ACC112 (cell line): ENCODE data around the gene MTRR.
A peak's percentile ranks its signal among the peaks of the same experiment; 100 is the strongest.

ENCODE experiments used
- H2AFZ ChIP-seq: fragments of 200-600 bp; sonication (generic); one replicate; pipeline ENCODE4 v1.6.0; 2017; ENCODE audit warnings: antibody characterized with exemption, low read length; ENCODE audit not compliant: unreplicated experiment
- H3K27ac ChIP-seq: fragments of 200-600 bp; sonication (generic); 2 replicates; pipeline ENCODE4 v1.5.1; 2014; ENCODE audit warnings: low read depth, mild to moderate bottlenecking, antibody characterized with exemption, low read length, moderate library complexity
- H3K27me3 ChIP-seq: fragments of 200-600 bp; sonication (generic); 2 replicates; pipeline ENCODE4 v1.6.1; 2014; ENCODE audit warnings: mild to moderate bottlenecking, antibody characterized with exemption, low read length, moderate library complexity, mixed read lengths; ENCODE audit not compliant: insufficient read depth
- H3K36me3 ChIP-seq: fragments of 200-600 bp; sonication (generic); 2 replicates; pipeline ENCODE4 v1.6.1; 2016; ENCODE audit warnings: mild to moderate bottlenecking, antibody characterized with exemption, low read length, moderate library complexity, mixed read lengths; ENCODE audit not compliant: insufficient read depth
- H3K4me1 ChIP-seq: fragments of 200-600 bp; sonication (generic); one replicate; pipeline ENCODE4 v1.6.1; 2016; ENCODE audit warnings: low read length, mixed read lengths; ENCODE audit not compliant: insufficient read depth, unreplicated experiment, control insufficient read depth
- H3K4me3 ChIP-seq: fragments of 200-600 bp; sonication (generic); 2 replicates; pipeline ENCODE4 v1.5.1; 2014; ENCODE audit warnings: mild to moderate bottlenecking, low read depth, low read length
- H3K79me2 ChIP-seq: fragments of 200-600 bp; sonication (generic); one replicate; pipeline ENCODE4 v1.6.0; 2016; ENCODE audit warnings: low read length; ENCODE audit not compliant: control insufficient read depth, unreplicated experiment, insufficient read depth

Gene MTRR

GRCh38 chr5:7916171-7916804 lies 47.3 kb downstream of the MTRR start:
- no peak overlapping the region for H2AFZ ChIP-seq
- H3K4me1 ChIP-seq = no peaks in the 10 kb centered on the region
- H3K27ac ChIP-seq = no peak overlapping the region
- H3K4me3 ChIP-seq = no peak overlapping the region
- H3K27me3 ChIP-seq = no peaks in the 10 kb centered on the region
- no peaks in the 10 kb centered on the region for H3K36me3 ChIP-seq
- H3K79me2 ChIP-seq = no peaks in the 10 kb centered on the region

GRCh38 chr5:7917130-7918123 lies 48.5 kb downstream of the MTRR start:
- Histone ChIP-seq H3K27ac (no peak overlapping the region), H3K36me3 (no peaks in the 10 kb centered on the region), H2AFZ (no peak overlapping the region), H3K4me3 (no peak overlapping the region), H3K79me2 (no peaks in the 10 kb centered on the region), H3K27me3 (no peaks in the 10 kb centered on the region), H3K4me1 (no peaks in the 10 kb centered on the region)

GRCh38 chr5:7925961-7926695 lies 57.2 kb downstream of the MTRR start:
- no peaks in the 10 kb centered on the region for H3K79me2 ChIP-seq
- H3K27ac ChIP-seq = peak overlapping the region; percentile 87
- H3K36me3 ChIP-seq = no peaks in the 10 kb centered on the region
- peaks cover 13% of the 10 kb centered on the region for H3K27me3 ChIP-seq
- peaks cover 15% of the 10 kb centered on the region for H3K4me1 ChIP-seq
- H2AFZ ChIP-seq = peak overlapping the region; percentile 9
- no peak overlapping the region for H3K4me3 ChIP-seq

- Histone ChIP-seq H3K27me3 (peaks cover 13% of the 10 kb centered on the region), H3K36me3 (no peaks in the 10 kb centered on the region), H3K4me1 (peaks cover 15% of the 10 kb centered on the region), H3K27ac (peak overlapping the region; percentile 87), H3K4me3 (no peak overlapping the region), H3K79me2 (no peaks in the 10 kb centered on the region), H2AFZ (no peak overlapping the region)
Observed at GRCh38 chr5:7926720-7927119, 57.8 kb downstream of the MTRR start.

- Histone ChIP-seq H3K27me3 (peaks cover 13% of the 10 kb centered on the region), H3K27ac (no peak overlapping the region), H3K79me2 (no peaks in the 10 kb centered on the region), H3K4me1 (peaks cover 15% of the 10 kb centered on the region), H2AFZ (no peak overlapping the region), H3K4me3 (no peak overlapping the region), H3K36me3 (no peaks in the 10 kb centered on the region)
Observed at GRCh38 chr5:7927466-7928375, 58.8 kb downstream of the MTRR start.

GRCh38 chr5:7930011-7930410 lies 61.1 kb downstream of the MTRR start:
- Histone ChIP-seq H3K79me2 (no peaks in the 10 kb centered on the region), H3K27me3 (peaks cover 17% of the 10 kb centered on the region), H2AFZ (no peak overlapping the region), H3K4me3 (no peak overlapping the region), H3K27ac (no peak overlapping the region), H3K36me3 (no peaks in the 10 kb centered on the region), H3K4me1 (peaks cover 15% of the 10 kb centered on the region)

GRCh38 chr5:7941692-7942091 lies 72.7 kb downstream of the MTRR start:
- Histone ChIP-seq H3K79me2 (no peaks in the 10 kb centered on the region), H3K27ac (no peak overlapping the region), H3K27me3 (peaks cover 17% of the 10 kb centered on the region), H2AFZ (no peak overlapping the region), H3K4me3 (no peak overlapping the region), H3K36me3 (no peaks in the 10 kb centered on the region), H3K4me1 (no peaks in the 10 kb centered on the region)

GRCh38 chr5:7947301-7947700 lies 78.4 kb downstream of the MTRR start:
- Histone ChIP-seq H3K4me3 (no peak overlapping the region), H3K4me1 (no peaks in the 10 kb centered on the region), H3K79me2 (no peaks in the 10 kb centered on the region), H3K27ac (no peak overlapping the region), H3K36me3 (no peaks in the 10 kb centered on the region), H3K27me3 (peaks cover 20% of the 10 kb centered on the region; the same call in 1 of the 2 replicates), H2AFZ (no peak overlapping the region)
